GM23338 (cell line): ENCODE measurements around the gene SPRY2.

Experiments
- CREB1 ChIP-seq: fragments of 250-450 bp; sonication (Bioruptor Pico); IDR thresholded peaks from 2 replicates; pipeline ENCODE4 v1.5.0; 2020; ENCODE audit warnings: low read depth, mild to moderate bottlenecking, moderate library complexity
- EZH2 ChIP-seq: fragments of 200-600 bp; sonication (generic); IDR thresholded peaks from one replicate; pipeline ENCODE4 v1.8.0; 2017; ENCODE audit warnings: antibody characterized with exemption, mild to moderate bottlenecking, low read depth; ENCODE audit not compliant: unreplicated experiment
- EZH2phosphoT487 ChIP-seq: fragments of 200-600 bp; sonication (generic); IDR thresholded peaks from one replicate; pipeline ENCODE4 v1.8.1; 2018; ENCODE audit warnings: antibody characterized with exemption; ENCODE audit not compliant: unreplicated experiment
- NANOG ChIP-seq: IDR thresholded peaks from 2 replicates; pipeline ENCODE4 v1.6.1; 2016; ENCODE audit warnings: antibody characterized with exemption, borderline replicate concordance
- POLR2AphosphoS5 ChIP-seq: IDR thresholded peaks from 2 replicates; pipeline ENCODE4 v1.6.1; 2016; ENCODE audit warnings: antibody characterized with exemption, low read depth
- REST ChIP-seq: IDR thresholded peaks from one replicate; pipeline ENCODE4 v1.6.1; 2018; ENCODE audit warnings: antibody characterized with exemption; ENCODE audit not compliant: unreplicated experiment
- STAT1 ChIP-seq: IDR thresholded peaks from one replicate; pipeline ENCODE4 v1.6.1; 2016; ENCODE audit warnings: antibody characterized with exemption; ENCODE audit not compliant: unreplicated experiment
- ZNF114 ChIP-seq: fragments of 250-450 bp; sonication (Bioruptor Pico); IDR thresholded peaks from 2 replicates; pipeline ENCODE4 v1.5.0; 2020; ENCODE audit warnings: mild to moderate bottlenecking, moderate library complexity
- ZNF331 ChIP-seq: fragments of 250-450 bp; sonication (Bioruptor Pico); IDR thresholded peaks from 2 replicates; pipeline ENCODE4 v1.5.0; 2020; ENCODE audit warnings: low read depth, mild to moderate bottlenecking, moderate library complexity
- ZNF462 ChIP-seq: fragments of 250-450 bp; sonication (Bioruptor Pico); IDR thresholded peaks from 2 replicates; pipeline ENCODE4 v1.5.0; 2020; ENCODE audit warnings: mild to moderate bottlenecking, moderate library complexity
- TF ChIP-seq, protein P1 (sequence below), 2 experiments: fragments of 200-600 bp in 1 of 2; sonication (generic) in 1 of 2; conservative IDR thresholded peaks; 2 replicates each; pipeline versions ENCODE4 v1.5.1 to v1.6.1; 2016 to 2017; ENCODE audit warnings: antibody characterized with exemption in 2 of 2, low read depth in 2 of 2, mild to moderate bottlenecking in 2 of 2, moderate library complexity in 1 of 2
- TF ChIP-seq, protein P2 (sequence below): IDR thresholded peaks from 2 replicates; pipeline ENCODE4 v1.6.1; 2016; ENCODE audit warnings: antibody characterized with exemption

DNA sequence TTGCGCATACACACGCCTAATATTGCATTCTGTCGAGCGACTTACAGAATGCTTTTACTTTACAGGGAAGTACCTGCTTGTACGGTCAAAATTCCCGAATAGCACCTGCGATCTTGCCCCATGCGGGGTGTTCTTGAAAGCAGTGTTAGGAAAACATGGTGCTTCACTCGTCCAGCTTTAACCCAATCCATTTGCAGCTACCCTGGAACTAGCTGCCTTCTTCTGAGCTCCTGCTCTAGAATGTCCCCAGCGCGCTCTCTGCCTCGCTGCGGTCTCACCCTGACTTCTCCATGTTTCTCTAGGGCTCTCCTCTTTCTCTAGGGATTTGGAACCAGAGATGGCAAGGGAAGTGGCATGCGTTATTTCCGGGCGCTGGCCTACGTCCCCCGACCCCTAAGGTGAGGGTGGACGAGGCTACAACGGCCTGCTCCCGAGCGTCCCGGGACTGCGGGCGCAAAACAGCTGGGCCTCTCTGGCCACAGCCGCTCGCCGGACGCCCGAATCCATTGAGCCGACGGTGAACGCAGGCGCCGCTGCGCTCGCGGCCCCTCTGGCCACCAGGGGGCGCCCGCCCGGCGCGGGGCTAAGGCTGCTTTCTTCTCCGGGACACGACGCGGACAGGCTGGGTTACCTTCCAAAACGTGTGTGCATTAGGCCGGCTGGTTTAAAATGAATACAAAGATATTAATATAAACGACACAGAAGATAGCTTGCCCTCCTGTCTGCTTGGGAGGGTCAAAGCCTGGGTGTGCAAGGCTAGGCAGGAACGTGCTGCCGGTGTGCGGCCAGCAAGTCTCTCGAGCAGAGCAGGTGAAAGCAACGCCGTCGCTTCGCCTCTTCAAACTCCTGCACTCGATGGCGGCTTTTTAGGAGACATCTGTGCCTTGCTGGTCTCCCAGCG, 1.8 kb upstream of the SPRY2 start:
- TF ChIP-seq EZH2phosphoT487 (no peak), EZH2 (no peak), REST (no peak), POLR2AphosphoS5 (no peak; the same call in 1 of the 2 replicates), ZNF114 (CRISPR knock-in tag) (no peak), CREB1 (0 out of 2 replicates have a peak, but pooled peaks have one; percentile 27), ZNF462 (CRISPR knock-in tag) (no peak), ZNF331 (CRISPR knock-in tag) (no peak), NANOG (no peak), STAT1 (no peak)
- TF ChIP-seq, protein P1, sequence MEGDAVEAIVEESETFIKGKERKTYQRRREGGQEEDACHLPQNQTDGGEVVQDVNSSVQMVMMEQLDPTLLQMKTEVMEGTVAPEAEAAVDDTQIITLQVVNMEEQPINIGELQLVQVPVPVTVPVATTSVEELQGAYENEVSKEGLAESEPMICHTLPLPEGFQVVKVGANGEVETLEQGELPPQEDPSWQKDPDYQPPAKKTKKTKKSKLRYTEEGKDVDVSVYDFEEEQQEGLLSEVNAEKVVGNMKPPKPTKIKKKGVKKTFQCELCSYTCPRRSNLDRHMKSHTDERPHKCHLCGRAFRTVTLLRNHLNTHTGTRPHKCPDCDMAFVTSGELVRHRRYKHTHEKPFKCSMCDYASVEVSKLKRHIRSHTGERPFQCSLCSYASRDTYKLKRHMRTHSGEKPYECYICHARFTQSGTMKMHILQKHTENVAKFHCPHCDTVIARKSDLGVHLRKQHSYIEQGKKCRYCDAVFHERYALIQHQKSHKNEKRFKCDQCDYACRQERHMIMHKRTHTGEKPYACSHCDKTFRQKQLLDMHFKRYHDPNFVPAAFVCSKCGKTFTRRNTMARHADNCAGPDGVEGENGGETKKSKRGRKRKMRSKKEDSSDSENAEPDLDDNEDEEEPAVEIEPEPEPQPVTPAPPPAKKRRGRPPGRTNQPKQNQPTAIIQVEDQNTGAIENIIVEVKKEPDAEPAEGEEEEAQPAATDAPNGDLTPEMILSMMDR (conservative IDR thresholded peaks at IDR 0.05; ENCODE audit: low read depth in 2 of 2) = peak; percentile 84 to 88
- TF ChIP-seq, protein P2, sequence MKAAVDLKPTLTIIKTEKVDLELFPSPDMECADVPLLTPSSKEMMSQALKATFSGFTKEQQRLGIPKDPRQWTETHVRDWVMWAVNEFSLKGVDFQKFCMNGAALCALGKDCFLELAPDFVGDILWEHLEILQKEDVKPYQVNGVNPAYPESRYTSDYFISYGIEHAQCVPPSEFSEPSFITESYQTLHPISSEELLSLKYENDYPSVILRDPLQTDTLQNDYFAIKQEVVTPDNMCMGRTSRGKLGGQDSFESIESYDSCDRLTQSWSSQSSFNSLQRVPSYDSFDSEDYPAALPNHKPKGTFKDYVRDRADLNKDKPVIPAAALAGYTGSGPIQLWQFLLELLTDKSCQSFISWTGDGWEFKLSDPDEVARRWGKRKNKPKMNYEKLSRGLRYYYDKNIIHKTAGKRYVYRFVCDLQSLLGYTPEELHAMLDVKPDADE = no peak
